GM13977 (cell line): Measurements from ENCODE around the gene AOC2.

ENCODE experiments used
- DNase-seq: peaks from one replicate; pipeline ENCODE4 v3.0.0; 2012; ENCODE audit warnings: low spot score
- in situ Hi-C: fragments of 300-500 bp; cut with MboI; formaldehyde crosslinking; loops from one replicate; pipeline ENCODE4 v1.12.0; 2022; ENCODE audit warnings: low sequenced_read_pairs, low pct_unique_long_range_greater_than_20kb, mixed read lengths, inconsistent platforms; ENCODE audit not compliant: unreplicated experiment
- TF ChIP-seq, protein P1 (sequence below): IDR thresholded peaks from 2 replicates; pipeline ENCODE4 v1.5.1; 2012; ENCODE audit warnings: mild to moderate bottlenecking, control low read depth; ENCODE audit not compliant: insufficient read depth; ENCODE audit errors: extremely low read depth, missing control alignments

AOC2 gene

DNA sequence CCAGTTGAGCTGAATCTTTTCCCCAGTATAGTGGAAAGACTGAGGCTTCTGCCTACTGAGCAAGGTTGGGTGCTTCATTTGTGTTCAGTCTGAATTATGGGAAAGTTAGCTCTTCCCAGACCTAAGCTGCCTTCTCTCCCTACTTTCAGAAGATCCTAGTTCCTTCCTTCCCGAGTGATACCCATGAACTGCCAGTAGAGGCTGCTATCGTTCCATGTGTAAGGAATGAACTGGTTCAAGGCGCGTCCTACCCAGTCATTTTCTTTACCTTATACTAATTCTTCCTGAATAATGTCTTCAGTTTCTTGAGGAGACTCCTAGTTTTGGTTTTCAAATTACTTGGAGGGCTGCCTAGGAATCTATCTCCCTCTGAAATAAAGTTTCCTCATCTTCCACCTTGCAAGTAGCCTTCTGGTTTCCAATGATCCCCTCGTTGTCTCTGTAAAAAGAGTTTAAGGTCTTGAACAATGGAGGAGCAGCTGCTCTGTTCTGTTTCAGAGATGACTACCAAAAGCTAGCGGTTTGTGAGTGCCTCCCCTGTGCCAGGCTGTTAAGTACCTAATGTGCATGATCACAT lies 934 bp upstream of the AOC2 start:
- TF ChIP-seq, protein P1, sequence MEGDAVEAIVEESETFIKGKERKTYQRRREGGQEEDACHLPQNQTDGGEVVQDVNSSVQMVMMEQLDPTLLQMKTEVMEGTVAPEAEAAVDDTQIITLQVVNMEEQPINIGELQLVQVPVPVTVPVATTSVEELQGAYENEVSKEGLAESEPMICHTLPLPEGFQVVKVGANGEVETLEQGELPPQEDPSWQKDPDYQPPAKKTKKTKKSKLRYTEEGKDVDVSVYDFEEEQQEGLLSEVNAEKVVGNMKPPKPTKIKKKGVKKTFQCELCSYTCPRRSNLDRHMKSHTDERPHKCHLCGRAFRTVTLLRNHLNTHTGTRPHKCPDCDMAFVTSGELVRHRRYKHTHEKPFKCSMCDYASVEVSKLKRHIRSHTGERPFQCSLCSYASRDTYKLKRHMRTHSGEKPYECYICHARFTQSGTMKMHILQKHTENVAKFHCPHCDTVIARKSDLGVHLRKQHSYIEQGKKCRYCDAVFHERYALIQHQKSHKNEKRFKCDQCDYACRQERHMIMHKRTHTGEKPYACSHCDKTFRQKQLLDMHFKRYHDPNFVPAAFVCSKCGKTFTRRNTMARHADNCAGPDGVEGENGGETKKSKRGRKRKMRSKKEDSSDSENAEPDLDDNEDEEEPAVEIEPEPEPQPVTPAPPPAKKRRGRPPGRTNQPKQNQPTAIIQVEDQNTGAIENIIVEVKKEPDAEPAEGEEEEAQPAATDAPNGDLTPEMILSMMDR, result peak; percentile 73
- DNase-seq, result peak; percentile 64
- in situ Hi-C loops, result no loop called here

DNA sequence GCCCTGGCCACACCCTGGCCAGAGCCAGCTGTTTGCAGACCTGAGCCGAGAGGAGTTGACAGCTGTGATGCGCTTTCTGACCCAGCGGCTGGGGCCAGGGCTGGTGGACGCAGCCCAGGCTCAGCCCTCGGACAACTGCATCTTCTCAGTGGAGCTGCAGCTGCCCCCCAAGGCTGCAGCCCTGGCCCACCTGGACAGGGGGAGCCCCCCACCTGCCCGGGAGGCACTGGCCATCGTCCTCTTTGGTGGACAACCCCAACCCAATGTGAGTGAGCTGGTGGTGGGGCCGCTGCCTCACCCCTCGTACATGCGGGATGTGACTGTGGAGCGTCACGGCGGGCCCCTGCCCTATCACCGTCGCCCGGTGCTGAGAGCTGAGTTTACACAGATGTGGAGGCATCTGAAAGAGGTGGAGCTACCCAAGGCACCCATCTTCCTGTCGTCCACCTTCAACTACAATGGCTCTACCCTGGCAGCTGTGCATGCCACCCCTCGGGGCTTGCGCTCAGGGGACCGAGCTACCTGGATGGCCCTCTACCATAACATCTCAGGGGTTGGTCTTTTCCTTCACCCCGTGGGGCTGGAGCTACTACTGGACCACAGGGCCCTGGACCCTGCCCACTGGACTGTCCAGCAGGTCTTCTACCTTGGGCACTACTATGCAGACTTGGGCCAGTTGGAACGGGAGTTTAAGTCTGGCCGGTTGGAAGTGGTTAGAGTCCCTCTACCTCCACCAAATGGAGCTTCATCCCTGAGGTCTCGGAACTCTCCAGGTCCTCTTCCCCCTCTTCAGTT lies 578 bp downstream of the AOC2 start:
- DNase-seq, result no peak
- in situ Hi-C loops, result no loop called here
- TF ChIP-seq, protein P1, result no peak

DNA sequence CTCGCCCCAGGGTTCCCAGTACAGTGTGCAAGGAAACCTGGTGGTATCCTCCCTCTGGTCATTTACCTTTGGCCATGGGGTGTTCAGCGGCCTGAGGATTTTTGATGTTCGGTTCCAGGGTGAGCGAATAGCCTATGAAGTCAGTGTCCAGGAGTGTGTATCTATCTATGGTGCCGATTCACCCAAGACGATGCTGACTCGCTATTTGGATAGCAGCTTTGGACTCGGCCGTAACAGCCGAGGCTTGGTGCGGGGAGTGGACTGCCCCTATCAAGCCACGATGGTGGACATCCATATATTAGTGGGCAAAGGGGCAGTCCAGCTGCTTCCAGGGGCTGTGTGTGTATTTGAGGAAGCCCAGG lies 1.2 kb downstream of the AOC2 start:
- TF ChIP-seq, protein P1, result no peak
- no peak for DNase-seq
- in situ Hi-C loops, result no loop called here

DNA sequence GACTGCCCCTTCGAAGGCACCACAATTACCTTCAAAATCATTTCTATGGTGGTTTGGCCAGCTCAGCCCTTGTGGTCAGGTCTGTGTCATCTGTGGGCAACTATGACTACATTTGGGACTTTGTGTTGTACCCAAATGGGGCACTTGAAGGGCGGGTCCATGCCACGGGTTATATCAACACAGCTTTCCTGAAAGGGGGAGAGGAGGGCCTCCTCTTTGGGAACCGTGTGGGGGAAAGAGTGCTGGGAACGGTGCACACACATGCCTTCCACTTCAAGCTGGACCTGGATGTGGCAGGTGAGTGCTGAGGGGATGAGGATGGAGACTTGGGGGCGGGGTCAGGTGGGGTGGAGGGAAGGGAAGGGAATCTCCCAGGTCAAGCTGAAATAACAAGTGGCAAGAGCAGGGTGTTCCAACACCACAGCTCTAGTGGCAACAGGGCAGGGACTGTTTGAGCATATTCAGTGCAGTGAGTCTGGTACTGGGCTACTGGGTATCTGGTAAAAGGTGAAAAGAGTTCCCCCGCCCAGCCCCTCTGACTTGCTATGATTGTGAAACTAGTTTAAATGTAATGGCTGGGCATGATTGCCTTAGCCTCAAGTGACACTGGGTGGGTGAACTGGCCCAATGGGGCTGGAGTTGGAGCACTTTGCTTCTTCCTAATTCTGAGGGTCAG lies 1.7 kb downstream of the AOC2 start:
- in situ Hi-C loops, result no loop called here
- TF ChIP-seq, protein P1, result no peak
- DNase-seq, result peak; percentile 37

DNA sequence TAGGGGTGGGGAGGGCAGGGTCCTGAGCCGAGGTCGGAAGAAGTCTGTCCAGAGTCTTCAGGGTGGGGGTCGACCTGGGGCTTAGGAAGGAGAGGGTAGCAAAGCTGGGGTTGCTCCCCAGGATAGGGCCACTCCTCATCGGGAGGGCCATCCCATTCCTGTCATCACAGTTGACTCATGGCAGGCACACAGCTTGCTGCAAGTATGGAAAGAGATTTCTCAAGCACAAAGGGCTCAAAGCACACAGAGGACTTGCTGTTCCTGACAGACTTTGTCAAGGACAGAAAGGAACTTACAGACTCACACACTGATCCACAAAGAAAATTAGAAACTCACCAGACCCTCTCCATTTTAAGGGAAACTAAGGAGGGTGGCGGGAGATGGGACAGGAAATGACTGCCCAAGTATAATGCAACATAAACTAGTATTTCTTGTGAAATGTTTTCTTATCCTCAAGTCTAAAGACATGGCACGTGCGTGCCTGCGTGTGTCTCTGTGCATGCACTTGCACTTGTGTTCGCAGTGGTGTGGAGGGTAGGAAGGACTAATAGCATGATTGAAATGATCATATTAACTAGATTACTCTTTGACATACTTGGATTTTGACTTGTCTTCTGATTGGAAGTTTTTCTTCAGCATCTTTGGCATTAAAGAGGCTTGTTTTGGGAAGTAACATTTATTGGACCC lies 2.4 kb downstream of the AOC2 start:
- in situ Hi-C loops, result no loop called here
- DNase-seq, result no peak
- TF ChIP-seq, protein P1, result no peak

DNA sequence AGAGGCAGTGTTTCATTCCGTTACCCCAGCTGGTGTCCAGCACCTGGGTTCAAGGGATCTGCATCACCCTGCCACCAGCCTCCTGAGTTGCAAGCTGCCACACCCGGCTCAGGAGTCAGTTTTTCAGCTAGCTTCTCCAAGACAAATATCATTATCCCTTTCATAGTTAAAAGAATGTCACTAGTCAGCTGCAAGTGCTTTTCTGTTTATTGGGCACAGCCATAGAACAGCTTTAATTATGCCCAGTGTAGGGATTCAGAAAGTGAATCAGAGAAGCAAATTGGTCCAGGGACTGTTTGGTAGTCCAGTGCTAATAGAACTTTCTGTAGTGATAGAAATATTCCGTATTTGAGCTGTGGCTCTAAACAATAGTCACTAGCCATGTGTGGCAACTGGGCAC lies 3.7 kb downstream of the AOC2 start:
- TF ChIP-seq, protein P1, result no peak
- in situ Hi-C loops, result no loop called here
- DNase-seq, result no peak
